Small intestine (tissue), 7 donors: ENCODE data around the gene KIF7. TPM values are rescaled to one million over a fixed set of nuclear protein-coding genes. Genes with fewer than 3 reads are reported as not detected.
A peak's percentile ranks its signal among the peaks of the same experiment; 100 is the strongest.

ENCODE experiments used
- DNase-seq, 2 donors: peaks; one replicate each; pipeline versions ENCODE4 v3.0.0 to v3.0.0-alpha.2; 2013
- FAIRE-seq: peaks from 2 replicates; lab custom pipeline; 2012; peaks lifted over from hg19 to GRCh38; lab: Jason Lieb, UNC
- H3K27ac ChIP-seq, 3 donors: one replicate each; pipeline ENCODE4 v1.5.1; 2013; ENCODE audit warnings: low read length in 2 of 3, mild to moderate bottlenecking in 2 of 3, control low read depth in 1 of 3, inconsistent platforms in 1 of 3, low read depth in 1 of 3, moderate library complexity in 1 of 3
- H3K27me3 ChIP-seq, 3 donors: one replicate each; pipeline ENCODE4 v1.6.1; 2013; ENCODE audit warnings: low read length in 3 of 3, inconsistent platforms in 1 of 3; ENCODE audit not compliant: control insufficient read depth in 3 of 3, insufficient read depth in 3 of 3
- H3K36me3 ChIP-seq, 3 donors: one replicate each; pipeline ENCODE4 v1.6.1; 2013; ENCODE audit warnings: low read length in 3 of 3, inconsistent platforms in 1 of 3, low read depth in 1 of 3, mild to moderate bottlenecking in 1 of 3, moderate library complexity in 1 of 3; ENCODE audit not compliant: control insufficient read depth in 3 of 3, insufficient read depth in 2 of 3
- H3K4me1 ChIP-seq, 3 donors: one replicate each; pipeline ENCODE4 v1.6.1; 2013; ENCODE audit warnings: low read length in 2 of 3, inconsistent platforms in 1 of 3, low read depth in 1 of 3, mild to moderate bottlenecking in 1 of 3, moderate library complexity in 1 of 3; ENCODE audit not compliant: control insufficient read depth in 3 of 3, insufficient read depth in 2 of 3
- H3K4me3 ChIP-seq, 3 donors: one replicate each; pipeline ENCODE4 v1.5.1; 2013; ENCODE audit warnings: low read length in 3 of 3, control low read depth in 1 of 3, inconsistent platforms in 1 of 3, low read depth in 1 of 3, mild to moderate bottlenecking in 1 of 3, moderate library complexity in 1 of 3
- H3K9me3 ChIP-seq, 2 donors: one replicate each; pipeline ENCODE4 v1.6.1; 2013; ENCODE audit warnings: low read depth in 1 of 2, low read length in 1 of 2; ENCODE audit not compliant: control insufficient read depth in 2 of 2, insufficient read depth in 1 of 2
- WGBS, 3 donors: extraction: QIAGEN DNeasy Blood & Tissue Kit; methylation state at CpG; one replicate each; pipeline ENCODE4 v1.1.7; 2013; 5-methylcytosine and 5-hydroxymethylcytosine counted together
- polyA plus RNA-seq, 4 donors: library from polyadenylated mRNA; stranded (reverse) in 3 of 4; unstranded in 1 of 4; fragments of 200-250 nt in 3 of 4; fragments of 120-200 nt in 1 of 4; gene quantifications; one replicate each; pipeline versions ENCODE4 v1.2.1 to v1.2.3, GENCODE V29; 2013
- donor health status: healthy with polysubstance abuse.
- donor health status: control.
- donor health status: control.
- donor health status: Bipolar disorder and iron deficiency.
- donor health status: healthy.

KIF7 gene
- polyA plus RNA-seq, 4 donors = 0.27 to 2.1 (median 1.9) TPM; not detected in 1

GRCh38 chr15:89627256-89627970 lies 27.9 kb downstream of the KIF7 start:
- DNase-seq = no peak
- H3K9me3 ChIP-seq = no peaks in the 10 kb centered on the region
- no peaks in the 10 kb centered on the region for H3K27me3 ChIP-seq
- FAIRE-seq = no peak
- WGBS, 3 donors = 96 to 97% (median 96%) methylated on average over 8 of the region's 8 CpGs
- no peak overlapping the region for H3K4me3 ChIP-seq
- no peaks in the 10 kb centered on the region for H3K4me1 ChIP-seq
- no peak overlapping the region for H3K27ac ChIP-seq
- peaks cover 2 to 81% (median 3%) of the 10 kb centered on the region in 3 donors for H3K36me3 ChIP-seq

GRCh38 chr15:89625716-89626115 lies 29.6 kb downstream of the KIF7 start:
- Histone ChIP-seq H3K27me3 (no peaks in the 10 kb centered on the region), H3K9me3 (no peaks in the 10 kb centered on the region), H3K36me3 (peaks cover 2 to 70% (median 3%) of the 10 kb centered on the region in 3 donors), H3K27ac (no peak overlapping the region), H3K4me3 (no peak overlapping the region), H3K4me1 (no peaks in the 10 kb centered on the region)
- 91 to 96% (median 94%) methylated on average over 9 of the region's 9 CpGs for WGBS, 3 donors
- FAIRE-seq (no peak), DNase-seq (no peak)

- no peaks in the 10 kb centered on the region for H3K9me3 ChIP-seq
- H3K4me1 ChIP-seq = no peaks in the 10 kb centered on the region
- H3K27me3 ChIP-seq = no peaks in the 10 kb centered on the region
- no peak overlapping the region for H3K27ac ChIP-seq
- DNase-seq (no peak), FAIRE-seq (no peak)
- H3K4me3 ChIP-seq = no peak overlapping the region
- WGBS, 3 donors = 76 to 96% (median 91%) methylated on average over 1 of the region's 1 CpG
- peaks cover 2 to 51% (median 3%) of the 10 kb centered on the region in 3 donors for H3K36me3 ChIP-seq
Measured at GRCh38 chr15:89623165-89623564, 32.1 kb downstream of the KIF7 start.

GRCh38 chr15:89621547-89621946 lies 33.7 kb downstream of the KIF7 start:
- H3K27me3 ChIP-seq = no peaks in the 10 kb centered on the region
- FAIRE-seq (no peak), DNase-seq (peak; percentile 13 to 25)
- peaks cover 0 to 42% (median 3%) of the 10 kb centered on the region in 3 donors for H3K36me3 ChIP-seq
- H3K4me1 ChIP-seq = no peaks in the 10 kb centered on the region
- no peak overlapping the region for H3K4me3 ChIP-seq
- H3K9me3 ChIP-seq = no peaks in the 10 kb centered on the region
- 63 to 76% (median 75%) methylated on average over 4 of the region's 4 CpGs for WGBS, 3 donors
- H3K27ac ChIP-seq = no peak overlapping the region

GRCh38 chr15:89616228-89616627 lies 39.0 kb downstream of the KIF7 start:
- Histone ChIP-seq H3K9me3 (peaks cover 0 to 11% of the 10 kb centered on the region in 2 donors), H3K36me3 (peaks cover 0 to 14% (median 2%) of the 10 kb centered on the region in 3 donors), H3K4me3 (no peak overlapping the region), H3K27ac (no peak overlapping the region), H3K4me1 (no peaks in the 10 kb centered on the region), H3K27me3 (no peaks in the 10 kb centered on the region)
- FAIRE-seq (no peak), DNase-seq (no peak)
- 89 to 95% (median 91%) methylated on average over 4 of the region's 4 CpGs for WGBS, 3 donors

- Histone ChIP-seq H3K27ac (no peak overlapping the region), H3K36me3 (peaks cover 0 to 14% (median 2%) of the 10 kb centered on the region in 3 donors), H3K27me3 (no peaks in the 10 kb centered on the region), H3K9me3 (peaks cover 0 to 11% of the 10 kb centered on the region in 2 donors), H3K4me3 (no peak overlapping the region), H3K4me1 (no peaks in the 10 kb centered on the region)
- no peak for FAIRE-seq
- 90 to 96% (median 96%) methylated on average over 1 of the region's 1 CpG for WGBS, 3 donors
- DNase-seq = no peak
Measured at GRCh38 chr15:89615135-89615534, 40.1 kb downstream of the KIF7 start.

- WGBS, 3 donors = 93 to 100% (median 94%) methylated on average over 1 of the region's 1 CpG
- no peak for DNase-seq
- no peaks in the 10 kb centered on the region for H3K27me3 ChIP-seq
- no peaks in the 10 kb centered on the region for H3K4me1 ChIP-seq
- FAIRE-seq = no peak
- H3K9me3 ChIP-seq = peaks cover 0 to 11% of the 10 kb centered on the region in 2 donors
- no peak overlapping the region for H3K27ac ChIP-seq
- H3K36me3 ChIP-seq = peaks cover 0 to 18% (median 2%) of the 10 kb centered on the region in 3 donors
- H3K4me3 ChIP-seq = no peak overlapping the region
Measured at GRCh38 chr15:89614164-89614563, 41.1 kb downstream of the KIF7 start.

GRCh38 chr15:89613031-89613430 lies 42.2 kb downstream of the KIF7 start:
- Histone ChIP-seq H3K27ac (no peak overlapping the region), H3K4me1 (no peaks in the 10 kb centered on the region), H3K36me3 (peaks cover 0 to 16% (median 2%) of the 10 kb centered on the region in 3 donors), H3K4me3 (no peak overlapping the region), H3K9me3 (peaks cover 0 to 11% of the 10 kb centered on the region in 2 donors), H3K27me3 (no peaks in the 10 kb centered on the region)
- DNase-seq (no peak), FAIRE-seq (no peak)
- 88 to 95% (median 92%) methylated on average over 2 of the region's 2 CpGs for WGBS, 3 donors
